ENCODE results near the gene CNTN2. TPM values are rescaled to one million over a fixed set of nuclear protein-coding genes. Genes with fewer than 3 reads are reported as not detected.

The CNTN2 gene
- total RNA-seq, 6 experiments from 2014 or later, result not detected

GRCh38 chr1:205049479-205049878, 6.5 kb downstream of the CNTN2 start:
- H3K36me3 Mint-ChIP-seq (ENCODE audit: low read depth), result no peaks in the 10 kb centered on the region
- H3K9me3 Mint-ChIP-seq, result no peaks in the 10 kb centered on the region
- no peak overlapping the region for H3K4me3 Mint-ChIP-seq
- no peak overlapping the region for H3K27ac Mint-ChIP-seq
- peaks cover 47% of the 10 kb centered on the region for H3K27me3 Mint-ChIP-seq (ENCODE audit: insufficient read depth)
- no peaks in the 10 kb centered on the region for H3K4me1 Mint-ChIP-seq (ENCODE audit: low read depth)
- TF ChIP-seq CTCF (IDR thresholded peaks at IDR 0.05), result no peak
- DNase-seq, result no peak

- DNase-seq, result no peak
- Mint-ChIP-seq H3K36me3 (ENCODE audit: low read depth) (no peaks in the 10 kb centered on the region), H3K27ac (no peak overlapping the region), H3K9me3 (no peaks in the 10 kb centered on the region), H3K4me1 (ENCODE audit: low read depth) (no peaks in the 10 kb centered on the region), H3K4me3 (no peak overlapping the region), H3K27me3 (ENCODE audit: insufficient read depth) (peaks cover 34% of the 10 kb centered on the region)
- TF ChIP-seq CTCF (IDR thresholded peaks at IDR 0.05), result no peak
Measured at GRCh38 chr1:205052690-205053089, 9.7 kb downstream of the CNTN2 start.

- no peaks in the 10 kb centered on the region for H3K9me3 Mint-ChIP-seq
- no peaks in the 10 kb centered on the region for H3K4me1 Mint-ChIP-seq (ENCODE audit: low read depth)
- DNase-seq, result no peak
- H3K27ac Mint-ChIP-seq, result no peak overlapping the region
- no peaks in the 10 kb centered on the region for H3K36me3 Mint-ChIP-seq (ENCODE audit: low read depth)
- no peak for TF ChIP-seq CTCF (IDR thresholded peaks at IDR 0.05)
- H3K27me3 Mint-ChIP-seq (ENCODE audit: insufficient read depth), result peaks cover 30% of the 10 kb centered on the region
- no peak overlapping the region for H3K4me3 Mint-ChIP-seq
Measured at GRCh38 chr1:205053296-205053695, 10.3 kb downstream of the CNTN2 start.

GRCh38 chr1:205054013-205054412, 11.0 kb downstream of the CNTN2 start:
- no peaks in the 10 kb centered on the region for H3K9me3 Mint-ChIP-seq
- peaks cover 35% of the 10 kb centered on the region for H3K27me3 Mint-ChIP-seq (ENCODE audit: insufficient read depth)
- H3K36me3 Mint-ChIP-seq (ENCODE audit: low read depth), result no peaks in the 10 kb centered on the region
- H3K27ac Mint-ChIP-seq, result no peak overlapping the region
- TF ChIP-seq CTCF (IDR thresholded peaks at IDR 0.05), result no peak
- no peaks in the 10 kb centered on the region for H3K4me1 Mint-ChIP-seq (ENCODE audit: low read depth)
- no peak overlapping the region for H3K4me3 Mint-ChIP-seq
- no peak for DNase-seq

GRCh38 chr1:205056188-205056611, 13.2 kb downstream of the CNTN2 start:
- Mint-ChIP-seq H3K36me3 (ENCODE audit: low read depth) (no peaks in the 10 kb centered on the region), H3K27me3 (ENCODE audit: insufficient read depth) (peaks cover 31% of the 10 kb centered on the region), H3K9me3 (no peaks in the 10 kb centered on the region), H3K27ac (no peak overlapping the region), H3K4me3 (no peak overlapping the region), H3K4me1 (ENCODE audit: low read depth) (no peaks in the 10 kb centered on the region)
- no peak for DNase-seq
- no peak for TF ChIP-seq CTCF (IDR thresholded peaks at IDR 0.05)

All from HFFc6 (cell line).